ENCODE data around the gene RTKN. TPM values are rescaled to one million over a fixed set of nuclear protein-coding genes. Genes with fewer than 3 reads are reported as not detected.
"Not testable (repeated sequence)": the region's sequence is repeated elsewhere in the genome, so short reads cannot be mapped to it uniquely, and the experiment has no call there.

Gene RTKN
- total RNA-seq, 1 experiment from 2014 or later = 94.0 TPM

DNA sequence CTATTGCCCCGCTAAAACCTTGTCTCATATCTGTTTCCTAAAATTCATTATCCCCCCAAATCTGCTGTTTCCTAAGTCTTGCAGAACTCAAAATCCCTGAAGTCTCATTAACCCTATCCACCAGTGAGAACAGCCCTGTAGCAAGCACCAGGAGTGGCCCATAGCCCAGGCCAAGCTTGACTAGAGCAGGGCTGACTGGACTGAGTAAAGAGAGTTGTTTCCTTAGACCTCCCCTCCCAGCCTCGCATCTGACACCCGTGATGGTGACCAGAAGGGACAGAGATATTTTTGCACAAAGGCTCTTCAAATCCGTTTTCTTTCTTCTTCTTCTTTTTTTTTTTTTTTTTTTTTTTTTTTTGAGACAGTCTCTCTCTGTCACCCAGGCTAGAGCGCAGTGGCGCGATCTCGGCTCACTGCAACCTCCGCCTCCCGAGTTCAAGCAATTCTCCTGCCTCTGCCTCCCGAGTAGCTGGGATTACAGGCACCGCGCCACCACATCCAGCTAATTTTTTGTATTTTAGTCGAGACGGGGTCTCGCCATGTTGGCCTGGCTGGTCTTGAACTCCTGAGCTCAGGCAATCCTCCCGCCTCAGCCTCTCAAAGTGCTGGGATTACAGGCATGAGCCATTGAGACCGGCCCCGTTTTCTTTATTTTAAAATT, 21.2 kb downstream of the RTKN start:
- H3K9me2 ChIP-seq (ENCODE audit: insufficient read depth) = not testable (repeated sequence)

DNA sequence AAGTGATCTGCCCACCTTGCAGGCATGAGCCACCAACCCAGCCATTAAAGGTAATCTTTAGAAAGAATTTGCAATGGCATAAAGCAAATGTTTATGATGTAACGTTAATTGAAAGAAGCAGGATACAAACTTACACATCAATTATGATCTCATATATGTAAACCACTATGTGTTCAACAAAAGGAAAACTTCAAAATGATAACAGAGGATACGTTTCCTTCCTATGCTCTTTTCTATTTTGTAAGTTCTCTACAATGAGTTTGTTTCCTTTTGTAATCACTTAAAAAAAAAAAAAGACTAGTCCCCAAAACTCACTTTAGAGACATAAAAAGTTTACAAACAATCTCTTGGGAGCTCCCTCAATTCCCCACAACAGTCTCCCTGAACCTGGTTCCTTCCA, 21.7 kb downstream of the RTKN start:
- DNase-seq (ENCODE audit: low read depth, low spot score) (no peak), ATAC-seq (no peak)
- Histone ChIP-seq H3K27me3 (ENCODE audit: insufficient read depth, low read length) (no peaks in the 10 kb centered on the region), H3K27ac (ENCODE audit: low read depth, low read length) (no peak overlapping the region), H3K79me2 (ENCODE audit: insufficient read depth, low read length) (no peaks in the 10 kb centered on the region), H3K9ac (ENCODE audit: low read length) (no peak overlapping the region), H3K4me1 (ENCODE audit: control insufficient read depth in 1 of 2, insufficient read depth in 2 of 2, low read length in 2 of 2) (peaks cover 0 to 30% of the 10 kb centered on the region in 2 experiments; a peak in 3 of 4 replicates), H3K9me3 (ENCODE audit: control insufficient read depth in 1 of 2, insufficient read depth in 1 of 2, low read depth in 1 of 2, low read length in 2 of 2) (no peaks in the 10 kb centered on the region), H2AFZ (ENCODE audit: low read depth, low read length, poor library complexity, severe bottlenecking) (no peak overlapping the region), H3K4me2 (ENCODE audit: low read length) (peak overlapping the region; percentile 89; the same call in 1 of the 2 replicates), H3K36me3 (ENCODE audit: control insufficient read depth in 1 of 2, insufficient read depth in 2 of 2, low read length in 2 of 2) (no peaks in the 10 kb centered on the region; a peak in 1 of 4 replicates), H3K9me2 (ENCODE audit: insufficient read depth) (no peaks in the 10 kb centered on the region), H4K20me1 (ENCODE audit: insufficient read depth) (no peaks in the 10 kb centered on the region), H3K4me3 (replicated peaks in 1 of 2; ENCODE audit: low read depth in 1 of 2, low read length in 2 of 2) (no peak overlapping the region)
- no peak for TF ChIP-seq JUND (IDR thresholded peaks at IDR 0.05)
- TF ChIP-seq ZNF274 (IDR thresholded peaks at IDR 0.05; ENCODE audit: low read depth, low read length) = no peak
- TF ChIP-seq ZFX (IDR thresholded peaks at IDR 0.05) = no peak
- TF ChIP-seq, protein P1, sequence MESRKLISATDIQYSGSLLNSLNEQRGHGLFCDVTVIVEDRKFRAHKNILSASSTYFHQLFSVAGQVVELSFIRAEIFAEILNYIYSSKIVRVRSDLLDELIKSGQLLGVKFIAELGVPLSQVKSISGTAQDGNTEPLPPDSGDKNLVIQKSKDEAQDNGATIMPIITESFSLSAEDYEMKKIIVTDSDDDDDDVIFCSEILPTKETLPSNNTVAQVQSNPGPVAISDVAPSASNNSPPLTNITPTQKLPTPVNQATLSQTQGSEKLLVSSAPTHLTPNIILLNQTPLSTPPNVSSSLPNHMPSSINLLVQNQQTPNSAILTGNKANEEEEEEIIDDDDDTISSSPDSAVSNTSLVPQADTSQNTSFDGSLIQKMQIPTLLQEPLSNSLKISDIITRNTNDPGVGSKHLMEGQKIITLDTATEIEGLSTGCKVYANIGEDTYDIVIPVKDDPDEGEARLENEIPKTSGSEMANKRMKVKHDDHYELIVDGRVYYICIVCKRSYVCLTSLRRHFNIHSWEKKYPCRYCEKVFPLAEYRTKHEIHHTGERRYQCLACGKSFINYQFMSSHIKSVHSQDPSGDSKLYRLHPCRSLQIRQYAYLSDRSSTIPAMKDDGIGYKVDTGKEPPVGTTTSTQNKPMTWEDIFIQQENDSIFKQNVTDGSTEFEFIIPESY (IDR thresholded peaks at IDR 0.05; ENCODE audit: extremely low read depth, insufficient replicate concordance, low read length) = no peak
- TF ChIP-seq SIN3A (IDR thresholded peaks at IDR 0.05; ENCODE audit: low read depth) = no peak
- TF ChIP-seq CEBPB (IDR thresholded peaks at IDR 0.05; ENCODE audit: low read depth) = no peak
- no peak for TF ChIP-seq POLR2AphosphoS5 (IDR thresholded peaks at IDR 0.05; ENCODE audit: low read depth, low read length)
- TF ChIP-seq CBX3 (IDR thresholded peaks at IDR 0.05; ENCODE audit: low read depth) = no peak
- TF ChIP-seq, protein P2, sequence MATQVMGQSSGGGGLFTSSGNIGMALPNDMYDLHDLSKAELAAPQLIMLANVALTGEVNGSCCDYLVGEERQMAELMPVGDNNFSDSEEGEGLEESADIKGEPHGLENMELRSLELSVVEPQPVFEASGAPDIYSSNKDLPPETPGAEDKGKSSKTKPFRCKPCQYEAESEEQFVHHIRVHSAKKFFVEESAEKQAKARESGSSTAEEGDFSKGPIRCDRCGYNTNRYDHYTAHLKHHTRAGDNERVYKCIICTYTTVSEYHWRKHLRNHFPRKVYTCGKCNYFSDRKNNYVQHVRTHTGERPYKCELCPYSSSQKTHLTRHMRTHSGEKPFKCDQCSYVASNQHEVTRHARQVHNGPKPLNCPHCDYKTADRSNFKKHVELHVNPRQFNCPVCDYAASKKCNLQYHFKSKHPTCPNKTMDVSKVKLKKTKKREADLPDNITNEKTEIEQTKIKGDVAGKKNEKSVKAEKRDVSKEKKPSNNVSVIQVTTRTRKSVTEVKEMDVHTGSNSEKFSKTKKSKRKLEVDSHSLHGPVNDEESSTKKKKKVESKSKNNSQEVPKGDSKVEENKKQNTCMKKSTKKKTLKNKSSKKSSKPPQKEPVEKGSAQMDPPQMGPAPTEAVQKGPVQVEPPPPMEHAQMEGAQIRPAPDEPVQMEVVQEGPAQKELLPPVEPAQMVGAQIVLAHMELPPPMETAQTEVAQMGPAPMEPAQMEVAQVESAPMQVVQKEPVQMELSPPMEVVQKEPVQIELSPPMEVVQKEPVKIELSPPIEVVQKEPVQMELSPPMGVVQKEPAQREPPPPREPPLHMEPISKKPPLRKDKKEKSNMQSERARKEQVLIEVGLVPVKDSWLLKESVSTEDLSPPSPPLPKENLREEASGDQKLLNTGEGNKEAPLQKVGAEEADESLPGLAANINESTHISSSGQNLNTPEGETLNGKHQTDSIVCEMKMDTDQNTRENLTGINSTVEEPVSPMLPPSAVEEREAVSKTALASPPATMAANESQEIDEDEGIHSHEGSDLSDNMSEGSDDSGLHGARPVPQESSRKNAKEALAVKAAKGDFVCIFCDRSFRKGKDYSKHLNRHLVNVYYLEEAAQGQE (IDR thresholded peaks at IDR 0.05; ENCODE audit: low read depth) = no peak
- CTCF ChIA-PET = no interaction called here
- no TSS peak for BruUV-seq (replicated peaks)
- POLR2A ChIA-PET = no interaction called here
- RAD21 ChIA-PET (ENCODE audit: low non-redundant PET in 1 of 2, low total read pairs in 2 of 2, uncharacterized antibody in 2 of 2, unreplicated experiment in 2 of 2) = no interaction called here
- intact Hi-C loops (cut with micrococcal nuclease) = no loop called here

More for the DNA sequence above, 21.2 kb downstream of the RTKN start:
- H4K20me1 ChIP-seq (ENCODE audit: insufficient read depth); BruUV-seq (replicated peaks); intact Hi-C loops (cut with micrococcal nuclease); H3K9me3 ChIP-seq (ENCODE audit: control insufficient read depth in 1 of 2, insufficient read depth in 1 of 2, low read depth in 1 of 2, low read length in 2 of 2); H2AFZ ChIP-seq (ENCODE audit: low read depth, low read length, poor library complexity, severe bottlenecking); POLR2A ChIA-PET; H3K79me2 ChIP-seq (ENCODE audit: insufficient read depth, low read length); CTCF ChIA-PET; H3K36me3 ChIP-seq (ENCODE audit: control insufficient read depth in 1 of 2, insufficient read depth in 2 of 2, low read length in 2 of 2); DNase-seq (ENCODE audit: low read depth, low spot score); H3K27me3 ChIP-seq (ENCODE audit: insufficient read depth, low read length); RAD21 ChIA-PET (ENCODE audit: low non-redundant PET in 1 of 2, low total read pairs in 2 of 2, uncharacterized antibody in 2 of 2, unreplicated experiment in 2 of 2); ATAC-seq: not testable (repeated sequence)
- Histone ChIP-seq H3K4me1 (ENCODE audit: control insufficient read depth in 1 of 2, insufficient read depth in 2 of 2, low read length in 2 of 2) (peaks cover 0 to 33% of the 10 kb centered on the region in 2 experiments; a peak in 3 of 4 replicates), H3K27ac (ENCODE audit: low read depth, low read length) (peak overlapping the region; percentile 54; the same call in 1 of the 2 replicates), H3K9ac (ENCODE audit: low read length) (peak overlapping the region; percentile 71), H3K4me3 (replicated peaks in 1 of 2; ENCODE audit: low read depth in 1 of 2, low read length in 2 of 2) (peak overlapping the region; percentile 82 to 85), H3K4me2 (ENCODE audit: low read length) (peak overlapping the region; percentile 89)
